ENCODE results near the gene SPATA46. TPM values are rescaled to one million over a fixed set of nuclear protein-coding genes. Genes with fewer than 3 reads are reported as not detected.

Gene SPATA46
- total and polyA plus RNA-seq, 2 of the 8 experiments (the other 6 are each of a cell fraction or from before 2014, with no cell fraction given), result not detected

- ChIA-PET CTCF (ENCODE audit: partially characterized antibody) (interaction anchor here (1.8 to 2.9 kb wide), 4 partner anchors 9 to 318 kb away, joined by 4 to 13 read pairs (median 6); no protein-coding TSS in a partner anchor), POLR2A (ENCODE audit: partially characterized antibody) (no interaction called here)
- Histone ChIP-seq H3K79me1 (ENCODE audit: low read depth, low read length) (no peaks in the 10 kb centered on the region), H2AFZ (ENCODE audit: low read length) (no peak overlapping the region), H3K27me3 (replicated peaks in 1 of 4; ENCODE audit: control insufficient read depth in 3 of 4, extremely low read depth in 1 of 4, insufficient read depth in 3 of 4, low read length in 3 of 4) (no peaks in the 10 kb centered on the region), H3K23ac (ENCODE audit: insufficient read length) (no peak overlapping the region), H4K5ac (ENCODE audit: insufficient read length, low read depth, low read length) (no peak overlapping the region), H3K4ac (replicated peaks; ENCODE audit: insufficient read length, low read depth, low read length) (no peak overlapping the region), H2AK5ac (ENCODE audit: low read depth, low read length) (no peak overlapping the region), H3K56ac (replicated peaks; ENCODE audit: insufficient read length, low read depth, low read length) (no peak overlapping the region), H3K9me3 (ENCODE audit: insufficient read depth in 2 of 2, low read depth in 1 of 2, low read length in 1 of 2) (no peaks in the 10 kb centered on the region), H3K23me2 (ENCODE audit: low read depth, low read length) (no peaks in the 10 kb centered on the region), H2BK5ac (ENCODE audit: low read depth, low read length) (no peak overlapping the region), H2BK15ac (ENCODE audit: low read length) (no peak overlapping the region), H3K4me3 (ENCODE audit: extremely low read depth in 1 of 4, insufficient read depth in 2 of 4, low read depth in 3 of 4, low read length in 4 of 4) (no peak overlapping the region), H4K8ac (ENCODE audit: extremely low read depth, insufficient read depth, low read length) (no peak overlapping the region), H3K4me2 (ENCODE audit: insufficient read depth in 1 of 2, low read depth in 2 of 2, low read length in 2 of 2) (no peak overlapping the region), H2BK120ac (replicated peaks; ENCODE audit: low read depth, low read length) (no peak overlapping the region), H3K79me2 (ENCODE audit: control insufficient read depth in 1 of 2, insufficient read depth in 2 of 2, low read length in 2 of 2) (no peaks in the 10 kb centered on the region), H2BK20ac (ENCODE audit: low read length) (no peak overlapping the region), H3K27ac (ENCODE audit: low read depth, low read length) (no peak overlapping the region), H3K9ac (replicated peaks in 1 of 4; ENCODE audit: extremely low read depth in 1 of 4, low read depth in 3 of 4, low read length in 3 of 4) (no peak overlapping the region), H3K4me1 (replicated peaks in 1 of 4; ENCODE audit: control insufficient read depth in 3 of 4, insufficient read depth in 4 of 4, low read length in 3 of 4) (0 out of 7 replicates have a peak, but pooled peaks cover 0 to 1% (median 0%) of the 10 kb centered on the region in 4 experiments), H3K36me3 (ENCODE audit: control insufficient read depth in 2 of 4, insufficient read depth in 4 of 4, low read length in 3 of 4) (0 out of 8 replicates have a peak, but pooled peaks cover 0 to 2% (median 0%) of the 10 kb centered on the region in 4 experiments), H4K20me1 (replicated peaks in 1 of 2; ENCODE audit: control insufficient read depth in 1 of 2, insufficient read depth in 2 of 2, low read length in 2 of 2) (no peaks in the 10 kb centered on the region), H4K91ac (replicated peaks; ENCODE audit: insufficient read length, low read length) (no peak overlapping the region), H3K14ac (ENCODE audit: insufficient read length) (no peak overlapping the region), H3K18ac (ENCODE audit: extremely low read depth, low read length) (no peak overlapping the region), H2BK12ac (ENCODE audit: low read depth, low read length) (no peak overlapping the region)
- DNase-seq (ENCODE audit: low read depth in 1 of 2, low spot score in 2 of 2) (no peak), FAIRE-seq (no peak)
- TF ChIP-seq SIX5 (IDR thresholded peaks at IDR 0.05; ENCODE audit: low read depth, low read length) (no peak), TEAD4 (IDR thresholded peaks at IDR 0.05; ENCODE audit: low read depth, low read length) (no peak), POLR2A (IDR thresholded peaks at IDR 0.05; ENCODE audit: control extremely low read depth in 1 of 2, low read depth in 2 of 2, low read length in 2 of 2) (no peak), HDAC2 (IDR thresholded peaks at IDR 0.05; ENCODE audit: borderline replicate concordance in 1 of 2, low read depth in 2 of 2, low read length in 2 of 2) (no peak), CHD2 (IDR thresholded peaks at IDR 0.05; ENCODE audit: low read length) (no peak), GTF2F1 (IDR thresholded peaks at IDR 0.05; ENCODE audit: borderline replicate concordance, low read depth, low read length) (no peak), NRF1 (IDR thresholded peaks at IDR 0.05; ENCODE audit: low read depth, low read length) (no peak), TCF12 (IDR thresholded peaks at IDR 0.05; ENCODE audit: low read depth, low read length) (no peak), RNF2 (IDR thresholded peaks at IDR 0.05; ENCODE audit: borderline replicate concordance, low read depth, low read length, missing control alignments, poor library complexity, severe bottlenecking) (no peak)
- 89% methylated on average over 8 of the region's 8 CpGs; no CpG with 5 or more reads in 1 of the 2 experiments for WGBS, 2 experiments (ENCODE audit: extremely low coverage in 1 of 2, insufficient coverage in 1 of 2, insufficient read length in 1 of 2, insufficient replicate concordance in 2 of 2, low coverage in 1 of 2, low lambda C conversion rate in 2 of 2, missing lambda C conversion rate in 1 of 2)
Observed at GRCh38 chr1:162373541-162374260, 3.0 kb downstream of the SPATA46 start.
